ENCODE data around the gene NECTIN2.

GRCh38 chr19:44796701-44797115 lies 49.4 kb upstream of the NECTIN2 start:
- TF ChIP-seq CTCF (IDR thresholded peaks at IDR 0.05) = no peak
- TF ChIP-seq POLR2A (IDR thresholded peaks at IDR 0.05) = no peak

Data from Peyer's patch (tissue), 4 donors.